GM18907 (cell line): ENCODE measurements around the gene SELENOF.

ENCODE experiments used
- ATAC-seq: cut with Tn5 transposase; IDR thresholded peaks from one replicate; pipeline ENCODE4 v1.9.1; 2021; ENCODE audit warnings: mild to moderate bottlenecking, moderate library complexity; ENCODE audit not compliant: unreplicated experiment

Gene SELENOF

GRCh38 chr1:86860424-86860823, 53.5 kb downstream of the SELENOF start:
- no peak for ATAC-seq

- ATAC-seq = no peak
These were observed 53.9 kb downstream of the SELENOF start for GRCh38 chr1:86860020-86860419.

GRCh38 chr1:86858524-86859261, 55.2 kb downstream of the SELENOF start:
- no peak for ATAC-seq

GRCh38 chr1:86856196-86856595, 57.7 kb downstream of the SELENOF start:
- no peak for ATAC-seq

- ATAC-seq = no peak
These were observed 59.6 kb downstream of the SELENOF start for GRCh38 chr1:86854352-86854751.

- ATAC-seq = no peak
These were observed 61.0 kb downstream of the SELENOF start for GRCh38 chr1:86852782-86853408.

- no peak for ATAC-seq
These were observed 61.6 kb downstream of the SELENOF start for GRCh38 chr1:86852289-86852688.

- no peak for ATAC-seq
These were observed 64.2 kb downstream of the SELENOF start for GRCh38 chr1:86849756-86850155.

- ATAC-seq = no peak
These were observed 65.3 kb downstream of the SELENOF start for GRCh38 chr1:86848654-86849053.

- ATAC-seq = no peak
These were observed 67.7 kb downstream of the SELENOF start for GRCh38 chr1:86846164-86846647.

GRCh38 chr1:86845514-86845913, 68.4 kb downstream of the SELENOF start:
- no peak for ATAC-seq

- ATAC-seq = no peak
These were observed 72.8 kb downstream of the SELENOF start for GRCh38 chr1:86841116-86841515.

- ATAC-seq = peak; percentile 87
These were observed 80.3 kb downstream of the SELENOF start for GRCh38 chr1:86833461-86834215.

- ATAC-seq = no peak
These were observed 81.5 kb downstream of the SELENOF start for GRCh38 chr1:86832433-86832832.

GRCh38 chr1:86829321-86829720, 84.6 kb downstream of the SELENOF start:
- ATAC-seq = no peak

- ATAC-seq = no peak
These were observed 85.9 kb downstream of the SELENOF start for GRCh38 chr1:86828024-86828423.

- ATAC-seq = no peak
These were observed 87.1 kb downstream of the SELENOF start for GRCh38 chr1:86826856-86827255.

- no peak for ATAC-seq
These were observed 88.6 kb downstream of the SELENOF start for GRCh38 chr1:86825319-86825718.

- no peak for ATAC-seq
These were observed 90.0 kb downstream of the SELENOF start for GRCh38 chr1:86823821-86824500.

GRCh38 chr1:86823386-86823785, 90.5 kb downstream of the SELENOF start:
- ATAC-seq = no peak

GRCh38 chr1:86822459-86822858, 91.5 kb downstream of the SELENOF start:
- no peak for ATAC-seq
